Skin of body (tissue), 3 donors: Measurements from ENCODE around the gene NANOS1. TPM values are rescaled to one million over a fixed set of nuclear protein-coding genes. Genes with fewer than 3 reads are reported as not detected.

Experiments
- DNase-seq: peaks from one replicate; lab custom pipeline; 2025; lab: John Stamatoyannopoulos, UW
- small RNA-seq: library from RNA; depleted of rRNA; stranded (forward); fragments of <200 nt; gene quantifications from one replicate; pipeline ENCODE3, GENCODE V24; 2014; ENCODE audit warnings: low replicate concordance
- total RNA-seq: library from RNA; depleted of rRNA; stranded (reverse); fragments of >200 nt; gene quantifications from one replicate; pipeline ENCODE4 v1.2.3, GENCODE V29; 2014

The NANOS1 gene
- total RNA-seq, 1 donor from 2014 or later = 3.0 TPM

- no peak for DNase-seq
These were observed 26.0 kb downstream of the NANOS1 start for GRCh38 chr10:119055472-119055871.

- no peak for DNase-seq
These were observed 28.5 kb downstream of the NANOS1 start for GRCh38 chr10:119058010-119058409.

GRCh38 chr10:119059557-119059956, 30.0 kb downstream of the NANOS1 start:
- no peak for DNase-seq

- DNase-seq = no peak
These were observed 30.6 kb downstream of the NANOS1 start for GRCh38 chr10:119060107-119060506.

GRCh38 chr10:119061352-119061751, 31.8 kb downstream of the NANOS1 start:
- DNase-seq = no peak

GRCh38 chr10:119061926-119062325, 32.4 kb downstream of the NANOS1 start:
- DNase-seq = no peak

GRCh38 chr10:119070395-119071165, 41.1 kb downstream of the NANOS1 start:
- DNase-seq = no peak

GRCh38 chr10:119073584-119073983, 44.1 kb downstream of the NANOS1 start:
- no peak for DNase-seq

GRCh38 chr10:119078422-119079179, 49.1 kb downstream of the NANOS1 start:
- no peak for DNase-seq

GRCh38 chr10:119079599-119080520, 50.3 kb downstream of the NANOS1 start:
- DNase-seq = peak; percentile 49

- DNase-seq = peak; percentile 91
These were observed 51.2 kb downstream of the NANOS1 start, which contains the start of gene EIF3A for GRCh38 chr10:119080521-119081259. Gene EIF3A, minus strand, starts transcription at chr10:119080817. Its CDS starts 141 bp downstream, at chr10:119080676.

Small RNA genes lying within 50 kb of the gene (small RNA-seq; reads per million reads assigned to genes)
- gene RF00413 = not detected
- not detected for gene SNORA19

Other genes with a start within 250 kb of the NANOS1 start
- 93.5 TPM for gene EIF3A, start 51.1 kb downstream of the NANOS1 start, total RNA-seq
- gene DENND10, start 74.4 kb downstream of the NANOS1 start, total RNA-seq = 35.0 TPM
- 11.4 TPM for gene SFXN4, start 136.0 kb downstream of the NANOS1 start, total RNA-seq
- 92.0 TPM for gene PRDX3, start 149.1 kb downstream of the NANOS1 start, total RNA-seq
- 10.7 TPM for gene GRK5, start 177.9 kb downstream of the NANOS1 start, total RNA-seq